ENCODE data around the gene MTHFD1L. TPM values are rescaled to one million over a fixed set of nuclear protein-coding genes. Genes with fewer than 3 reads are reported as not detected.

The MTHFD1L gene
- total RNA-seq, 2 donors from 2014 or later = 13.0 to 19.1 TPM

- Histone ChIP-seq H3K27me3 (no peaks in the 10 kb centered on the region), H3K9me3 (no peaks in the 10 kb centered on the region), H3K36me3 (replicated peaks in 1 of 2; ENCODE audit: insufficient read depth in 1 of 2, low read depth in 2 of 2) (no peaks in the 10 kb centered on the region), H3K4me1 (peaks cover 35% of the 10 kb centered on the region), H3K4me3 (no peak overlapping the region), H3K27ac (peak overlapping the region; percentile 38 to 59 (median 50))
- WGBS, 2 donors = 79 to 80% methylated on average over 7 of the region's 7 CpGs
- DNase-seq (peak in 2 of 4 donors; percentile 33 to 53), ATAC-seq (no peak)
- intact Hi-C loops (cut with DNase I) = no loop called here
- TF ChIP-seq POLR2A (IDR thresholded peaks at IDR 0.05) (no peak), CTCF (IDR thresholded peaks at IDR 0.05) (no peak)
Measured at GRCh38 chr6:151024597-151024996, 159.1 kb downstream of the MTHFD1L start.

- Histone ChIP-seq H3K27me3 (no peaks in the 10 kb centered on the region), H3K4me1 (peaks cover 30% of the 10 kb centered on the region), H3K27ac (peak overlapping the region; percentile 38 to 59 (median 50)), H3K4me3 (no peak overlapping the region), H3K9me3 (no peaks in the 10 kb centered on the region), H3K36me3 (replicated peaks in 1 of 2; ENCODE audit: insufficient read depth in 1 of 2, low read depth in 2 of 2) (no peaks in the 10 kb centered on the region)
- peak; percentile 47 to 78 (median 75) for DNase-seq
- WGBS, 2 donors = 59 to 72% methylated on average over 16 of the region's 16 CpGs
- intact Hi-C loops (cut with DNase I) = no loop called here
- TF ChIP-seq POLR2A (IDR thresholded peaks at IDR 0.05) (no peak), CTCF (IDR thresholded peaks at IDR 0.05) (no peak)
- ATAC-seq = peak; percentile 52
Measured at GRCh38 chr6:151025076-151025475, 159.6 kb downstream of the MTHFD1L start.

- H3K27me3 ChIP-seq = no peaks in the 10 kb centered on the region
- H3K4me1 ChIP-seq = peaks cover 27% of the 10 kb centered on the region
- H3K36me3 ChIP-seq (replicated peaks in 1 of 2; ENCODE audit: insufficient read depth in 1 of 2, low read depth in 2 of 2) = no peaks in the 10 kb centered on the region
- no peak for DNase-seq
- H3K4me3 ChIP-seq = no peak overlapping the region
- peak overlapping the region in 2 of 4 donors; percentile 3 to 33 for H3K27ac ChIP-seq
- intact Hi-C loops (cut with DNase I) = no loop called here
- WGBS, 2 donors = 86 to 96% methylated on average over 4 of the region's 4 CpGs
- TF ChIP-seq CTCF (IDR thresholded peaks at IDR 0.05) (no peak), POLR2A (IDR thresholded peaks at IDR 0.05) (no peak)
- no peak for ATAC-seq
- no peaks in the 10 kb centered on the region for H3K9me3 ChIP-seq
Measured at GRCh38 chr6:151026041-151026663, 160.7 kb downstream of the MTHFD1L start.

GRCh38 chr6:151027295-151027747 lies 161.8 kb downstream of the MTHFD1L start:
- Histone ChIP-seq H3K4me1 (peaks cover 30% of the 10 kb centered on the region), H3K4me3 (no peak overlapping the region), H3K27me3 (no peaks in the 10 kb centered on the region), H3K27ac (peak overlapping the region; percentile 66 to 79 (median 72)), H3K9me3 (no peaks in the 10 kb centered on the region), H3K36me3 (replicated peaks in 1 of 2; ENCODE audit: insufficient read depth in 1 of 2, low read depth in 2 of 2) (no peaks in the 10 kb centered on the region)
- no peak for TF ChIP-seq CTCF (IDR thresholded peaks at IDR 0.05)
- no peak for TF ChIP-seq POLR2A (IDR thresholded peaks at IDR 0.05)
- peak; percentile 78 for ATAC-seq
- intact Hi-C loops (cut with DNase I) = no loop called here
- WGBS, 2 donors = 32 to 35% methylated on average over 1 of the region's 1 CpG
- peak in 3 of 4 donors; percentile 31 to 61 (median 59) for DNase-seq

All from body of pancreas (tissue), 4 donors.